OCI-LY3 (cell line): ENCODE data around the gene THSD7B.

Source experiments
- EZH2phosphoT487 ChIP-seq: fragments of 200-600 bp; shearing (Covaris generic); IDR thresholded peaks from 2 replicates; pipeline ENCODE4 v1.6.1; 2018; ENCODE audit warnings: antibody characterized with exemption, mixed run types, low read depth
- TF ChIP-seq, protein P1 (sequence below): fragments of 200-600, 300-600 bp; sonication (generic); IDR thresholded peaks from 2 replicates; pipeline ENCODE4 v1.5.1; 2014; ENCODE audit warnings: antibody characterized with exemption, low read length, low read depth

DNA sequence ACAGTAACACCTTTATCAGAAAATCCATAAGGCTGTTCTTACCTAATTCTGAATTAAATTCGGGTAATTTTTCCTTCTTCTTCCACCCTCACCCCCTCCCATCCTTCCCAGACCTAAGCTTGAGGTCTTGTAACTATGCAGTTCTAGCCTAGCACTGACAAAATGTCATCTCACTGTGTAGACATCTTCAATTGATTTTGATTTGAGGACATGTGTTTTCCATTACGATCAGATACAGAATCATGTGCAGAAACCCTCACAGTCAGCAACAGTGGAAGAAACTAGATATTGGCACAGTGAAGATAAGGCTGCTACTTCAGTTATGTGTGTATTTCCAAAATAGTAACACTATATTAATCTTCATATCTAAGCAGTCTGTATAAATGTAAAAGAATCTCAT, 244.6 kb downstream of the THSD7B start:
- TF ChIP-seq, protein P1, sequence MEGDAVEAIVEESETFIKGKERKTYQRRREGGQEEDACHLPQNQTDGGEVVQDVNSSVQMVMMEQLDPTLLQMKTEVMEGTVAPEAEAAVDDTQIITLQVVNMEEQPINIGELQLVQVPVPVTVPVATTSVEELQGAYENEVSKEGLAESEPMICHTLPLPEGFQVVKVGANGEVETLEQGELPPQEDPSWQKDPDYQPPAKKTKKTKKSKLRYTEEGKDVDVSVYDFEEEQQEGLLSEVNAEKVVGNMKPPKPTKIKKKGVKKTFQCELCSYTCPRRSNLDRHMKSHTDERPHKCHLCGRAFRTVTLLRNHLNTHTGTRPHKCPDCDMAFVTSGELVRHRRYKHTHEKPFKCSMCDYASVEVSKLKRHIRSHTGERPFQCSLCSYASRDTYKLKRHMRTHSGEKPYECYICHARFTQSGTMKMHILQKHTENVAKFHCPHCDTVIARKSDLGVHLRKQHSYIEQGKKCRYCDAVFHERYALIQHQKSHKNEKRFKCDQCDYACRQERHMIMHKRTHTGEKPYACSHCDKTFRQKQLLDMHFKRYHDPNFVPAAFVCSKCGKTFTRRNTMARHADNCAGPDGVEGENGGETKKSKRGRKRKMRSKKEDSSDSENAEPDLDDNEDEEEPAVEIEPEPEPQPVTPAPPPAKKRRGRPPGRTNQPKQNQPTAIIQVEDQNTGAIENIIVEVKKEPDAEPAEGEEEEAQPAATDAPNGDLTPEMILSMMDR, result no peak
- no peak for TF ChIP-seq EZH2phosphoT487
